HEK293 (cell line): Measurements from ENCODE around the gene CCDC127.

ENCODE experiments used
- ZNF707 ChIP-seq: fragments of 450-650 bp; formaldehyde crosslinking; IDR thresholded peaks from 2 replicates; pipeline ENCODE4 v1.5.1; 2016; ENCODE audit warnings: missing biosample characterization, missing genetic modification characterization
- TF ChIP-seq, protein P1 (sequence below): fragments of 450-650 bp; formaldehyde crosslinking; IDR thresholded peaks from 2 replicates; pipeline ENCODE4 v1.5.1; 2016; ENCODE audit warnings: missing biosample characterization, missing genetic modification characterization, low read depth
- TF ChIP-seq, protein P2 (sequence below): fragments of 450-650 bp; formaldehyde crosslinking; IDR thresholded peaks from 2 replicates; pipeline ENCODE4 v1.5.1; 2016; ENCODE audit warnings: missing biosample characterization, missing genetic modification characterization

- no peak for TF ChIP-seq ZNF707 (tag by site-specific recombination)
- TF ChIP-seq, protein P1, sequence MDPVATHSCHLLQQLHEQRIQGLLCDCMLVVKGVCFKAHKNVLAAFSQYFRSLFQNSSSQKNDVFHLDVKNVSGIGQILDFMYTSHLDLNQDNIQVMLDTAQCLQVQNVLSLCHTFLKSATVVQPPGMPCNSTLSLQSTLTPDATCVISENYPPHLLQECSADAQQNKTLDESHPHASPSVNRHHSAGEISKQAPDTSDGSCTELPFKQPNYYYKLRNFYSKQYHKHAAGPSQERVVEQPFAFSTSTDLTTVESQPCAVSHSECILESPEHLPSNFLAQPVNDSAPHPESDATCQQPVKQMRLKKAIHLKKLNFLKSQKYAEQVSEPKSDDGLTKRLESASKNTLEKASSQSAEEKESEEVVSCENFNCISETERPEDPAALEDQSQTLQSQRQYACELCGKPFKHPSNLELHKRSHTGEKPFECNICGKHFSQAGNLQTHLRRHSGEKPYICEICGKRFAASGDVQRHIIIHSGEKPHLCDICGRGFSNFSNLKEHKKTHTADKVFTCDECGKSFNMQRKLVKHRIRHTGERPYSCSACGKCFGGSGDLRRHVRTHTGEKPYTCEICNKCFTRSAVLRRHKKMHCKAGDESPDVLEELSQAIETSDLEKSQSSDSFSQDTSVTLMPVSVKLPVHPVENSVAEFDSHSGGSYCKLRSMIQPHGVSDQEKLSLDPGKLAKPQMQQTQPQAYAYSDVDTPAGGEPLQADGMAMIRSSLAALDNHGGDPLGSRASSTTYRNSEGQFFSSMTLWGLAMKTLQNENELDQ (tag by site-specific recombination), result no peak
- TF ChIP-seq, protein P2, sequence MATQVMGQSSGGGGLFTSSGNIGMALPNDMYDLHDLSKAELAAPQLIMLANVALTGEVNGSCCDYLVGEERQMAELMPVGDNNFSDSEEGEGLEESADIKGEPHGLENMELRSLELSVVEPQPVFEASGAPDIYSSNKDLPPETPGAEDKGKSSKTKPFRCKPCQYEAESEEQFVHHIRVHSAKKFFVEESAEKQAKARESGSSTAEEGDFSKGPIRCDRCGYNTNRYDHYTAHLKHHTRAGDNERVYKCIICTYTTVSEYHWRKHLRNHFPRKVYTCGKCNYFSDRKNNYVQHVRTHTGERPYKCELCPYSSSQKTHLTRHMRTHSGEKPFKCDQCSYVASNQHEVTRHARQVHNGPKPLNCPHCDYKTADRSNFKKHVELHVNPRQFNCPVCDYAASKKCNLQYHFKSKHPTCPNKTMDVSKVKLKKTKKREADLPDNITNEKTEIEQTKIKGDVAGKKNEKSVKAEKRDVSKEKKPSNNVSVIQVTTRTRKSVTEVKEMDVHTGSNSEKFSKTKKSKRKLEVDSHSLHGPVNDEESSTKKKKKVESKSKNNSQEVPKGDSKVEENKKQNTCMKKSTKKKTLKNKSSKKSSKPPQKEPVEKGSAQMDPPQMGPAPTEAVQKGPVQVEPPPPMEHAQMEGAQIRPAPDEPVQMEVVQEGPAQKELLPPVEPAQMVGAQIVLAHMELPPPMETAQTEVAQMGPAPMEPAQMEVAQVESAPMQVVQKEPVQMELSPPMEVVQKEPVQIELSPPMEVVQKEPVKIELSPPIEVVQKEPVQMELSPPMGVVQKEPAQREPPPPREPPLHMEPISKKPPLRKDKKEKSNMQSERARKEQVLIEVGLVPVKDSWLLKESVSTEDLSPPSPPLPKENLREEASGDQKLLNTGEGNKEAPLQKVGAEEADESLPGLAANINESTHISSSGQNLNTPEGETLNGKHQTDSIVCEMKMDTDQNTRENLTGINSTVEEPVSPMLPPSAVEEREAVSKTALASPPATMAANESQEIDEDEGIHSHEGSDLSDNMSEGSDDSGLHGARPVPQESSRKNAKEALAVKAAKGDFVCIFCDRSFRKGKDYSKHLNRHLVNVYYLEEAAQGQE (tag by site-specific recombination), result no peak
These were observed 57.8 kb downstream of the CCDC127 start for GRCh38 chr5:160173-160510.
